Measurements from ENCODE around the gene ZNF84. TPM values are rescaled to one million over a fixed set of nuclear protein-coding genes. Genes with fewer than 3 reads are reported as not detected.

ZNF84 gene
- total RNA-seq, 1 experiment from 2014 or later: 28.3 TPM

DNA sequence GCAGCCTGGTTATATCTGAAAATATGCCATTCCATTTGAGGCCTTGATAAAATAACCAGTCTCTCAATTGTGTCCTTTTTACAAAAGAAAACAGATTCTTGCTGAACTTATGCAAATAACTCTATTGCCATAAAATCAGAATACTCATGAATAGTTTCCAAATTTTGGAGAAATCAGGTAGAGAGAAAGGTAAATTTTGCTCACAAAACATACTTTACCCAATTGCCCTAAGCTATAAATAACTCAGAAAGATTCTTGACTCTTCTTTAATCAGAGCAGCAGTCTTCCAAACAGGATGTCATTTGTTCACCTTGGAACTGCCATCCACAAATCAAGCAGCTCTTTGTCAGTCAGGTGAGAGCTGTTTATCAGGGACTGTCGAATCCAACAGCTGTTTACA is 38.6 kb upstream of the ZNF84 start (continued):
- TF ChIP-seq, protein P1, sequence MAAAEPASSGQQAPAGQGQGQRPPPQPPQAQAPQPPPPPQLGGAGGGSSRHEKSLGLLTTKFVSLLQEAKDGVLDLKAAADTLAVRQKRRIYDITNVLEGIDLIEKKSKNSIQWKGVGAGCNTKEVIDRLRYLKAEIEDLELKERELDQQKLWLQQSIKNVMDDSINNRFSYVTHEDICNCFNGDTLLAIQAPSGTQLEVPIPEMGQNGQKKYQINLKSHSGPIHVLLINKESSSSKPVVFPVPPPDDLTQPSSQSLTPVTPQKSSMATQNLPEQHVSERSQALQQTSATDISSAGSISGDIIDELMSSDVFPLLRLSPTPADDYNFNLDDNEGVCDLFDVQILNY (CRISPR knock-in tag; IDR thresholded peaks at IDR 0.05): no peak
- TF ChIP-seq SOX15 (CRISPR knock-in tag; IDR thresholded peaks at IDR 0.05): no peak
- no peak for TF ChIP-seq FOXJ3 (CRISPR knock-in tag; IDR thresholded peaks at IDR 0.05; ENCODE audit: borderline replicate concordance)
- TF ChIP-seq ATF1 (CRISPR knock-in tag; IDR thresholded peaks at IDR 0.05): no peak
- TF ChIP-seq CREB1 (CRISPR knock-in tag; IDR thresholded peaks at IDR 0.05): no peak
- TF ChIP-seq, protein P2, sequence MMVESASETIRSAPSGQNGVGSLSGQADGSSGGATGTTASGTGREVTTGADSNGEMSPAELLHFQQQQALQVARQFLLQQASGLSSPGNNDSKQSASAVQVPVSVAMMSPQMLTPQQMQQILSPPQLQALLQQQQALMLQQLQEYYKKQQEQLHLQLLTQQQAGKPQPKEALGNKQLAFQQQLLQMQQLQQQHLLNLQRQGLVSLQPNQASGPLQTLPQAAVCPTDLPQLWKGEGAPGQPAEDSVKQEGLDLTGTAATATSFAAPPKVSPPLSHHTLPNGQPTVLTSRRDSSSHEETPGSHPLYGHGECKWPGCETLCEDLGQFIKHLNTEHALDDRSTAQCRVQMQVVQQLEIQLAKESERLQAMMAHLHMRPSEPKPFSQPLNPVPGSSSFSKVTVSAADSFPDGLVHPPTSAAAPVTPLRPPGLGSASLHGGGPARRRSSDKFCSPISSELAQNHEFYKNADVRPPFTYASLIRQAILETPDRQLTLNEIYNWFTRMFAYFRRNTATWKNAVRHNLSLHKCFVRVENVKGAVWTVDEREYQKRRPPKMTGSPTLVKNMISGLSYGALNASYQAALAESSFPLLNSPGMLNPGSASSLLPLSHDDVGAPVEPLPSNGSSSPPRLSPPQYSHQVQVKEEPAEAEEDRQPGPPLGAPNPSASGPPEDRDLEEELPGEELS (CRISPR knock-in tag; IDR thresholded peaks at IDR 0.05): no peak
- TF ChIP-seq NR2C2 (CRISPR knock-in tag; IDR thresholded peaks at IDR 0.05): no peak

DNA sequence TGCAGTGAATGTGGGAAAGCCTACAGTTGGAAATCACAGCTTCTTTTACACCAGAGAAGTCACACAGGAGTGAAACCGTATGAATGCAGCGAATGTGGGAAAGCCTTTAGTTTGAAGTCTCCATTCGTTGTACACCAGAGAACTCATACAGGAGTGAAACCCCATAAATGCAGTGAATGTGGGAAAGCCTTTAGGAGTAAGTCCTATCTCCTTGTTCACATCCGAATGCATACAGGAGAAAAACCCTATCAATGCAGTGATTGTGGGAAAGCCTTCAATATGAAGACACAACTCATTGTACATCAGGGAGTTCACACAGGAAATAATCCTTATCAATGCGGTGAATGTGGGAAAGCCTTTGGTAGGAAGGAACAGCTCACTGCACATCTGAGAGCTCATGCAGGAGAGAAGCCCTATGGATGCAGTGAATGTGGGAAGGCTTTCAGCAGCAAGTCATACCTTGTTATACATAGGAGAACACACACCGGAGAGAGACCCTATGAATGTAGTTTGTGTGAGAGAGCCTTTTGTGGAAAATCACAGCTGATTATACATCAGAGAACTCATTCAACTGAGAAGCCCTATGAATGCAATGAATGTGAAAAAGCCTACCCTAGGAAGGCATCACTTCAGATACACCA is 26.5 kb upstream of the ZNF84 start:
- Mint-ChIP-seq H3K27ac (no peak overlapping the region), H3K27me3 (ENCODE audit: low read depth) (no peaks in the 10 kb centered on the region), H3K4me1 (no peaks in the 10 kb centered on the region), H3K9me3 (peaks cover 62% of the 10 kb centered on the region), H3K4me3 (no peak overlapping the region), H3K36me3 (peaks cover 88% of the 10 kb centered on the region)
- POLR2A ChIA-PET: no interaction called here
- DNase-seq (ENCODE audit: low spot score) (no peak), ATAC-seq (no peak)
- CTCF ChIA-PET: no interaction called here
- TF ChIP-seq FOXJ3 (CRISPR knock-in tag; IDR thresholded peaks at IDR 0.05; ENCODE audit: borderline replicate concordance) (no peak), ZNF423 (CRISPR knock-in tag; IDR thresholded peaks at IDR 0.05) (no peak), NFE2L1 (CRISPR knock-in tag; IDR thresholded peaks at IDR 0.05) (no peak), FOXP1 (CRISPR knock-in tag; IDR thresholded peaks at IDR 0.05; ENCODE audit: borderline replicate concordance) (no peak), EMX1 (CRISPR knock-in tag; IDR thresholded peaks at IDR 0.05) (no peak), CBFB (CRISPR knock-in tag; IDR thresholded peaks at IDR 0.05; ENCODE audit: low read depth) (no peak)
- TF ChIP-seq, protein P3, sequence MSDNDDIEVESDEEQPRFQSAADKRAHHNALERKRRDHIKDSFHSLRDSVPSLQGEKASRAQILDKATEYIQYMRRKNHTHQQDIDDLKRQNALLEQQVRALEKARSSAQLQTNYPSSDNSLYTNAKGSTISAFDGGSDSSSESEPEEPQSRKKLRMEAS (CRISPR knock-in tag; IDR thresholded peaks at IDR 0.05): no peak
- TF ChIP-seq, protein P4, sequence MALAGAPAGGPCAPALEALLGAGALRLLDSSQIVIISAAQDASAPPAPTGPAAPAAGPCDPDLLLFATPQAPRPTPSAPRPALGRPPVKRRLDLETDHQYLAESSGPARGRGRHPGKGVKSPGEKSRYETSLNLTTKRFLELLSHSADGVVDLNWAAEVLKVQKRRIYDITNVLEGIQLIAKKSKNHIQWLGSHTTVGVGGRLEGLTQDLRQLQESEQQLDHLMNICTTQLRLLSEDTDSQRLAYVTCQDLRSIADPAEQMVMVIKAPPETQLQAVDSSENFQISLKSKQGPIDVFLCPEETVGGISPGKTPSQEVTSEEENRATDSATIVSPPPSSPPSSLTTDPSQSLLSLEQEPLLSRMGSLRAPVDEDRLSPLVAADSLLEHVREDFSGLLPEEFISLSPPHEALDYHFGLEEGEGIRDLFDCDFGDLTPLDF (CRISPR knock-in tag; IDR thresholded peaks at IDR 0.05): no peak
- TF ChIP-seq, protein P5, sequence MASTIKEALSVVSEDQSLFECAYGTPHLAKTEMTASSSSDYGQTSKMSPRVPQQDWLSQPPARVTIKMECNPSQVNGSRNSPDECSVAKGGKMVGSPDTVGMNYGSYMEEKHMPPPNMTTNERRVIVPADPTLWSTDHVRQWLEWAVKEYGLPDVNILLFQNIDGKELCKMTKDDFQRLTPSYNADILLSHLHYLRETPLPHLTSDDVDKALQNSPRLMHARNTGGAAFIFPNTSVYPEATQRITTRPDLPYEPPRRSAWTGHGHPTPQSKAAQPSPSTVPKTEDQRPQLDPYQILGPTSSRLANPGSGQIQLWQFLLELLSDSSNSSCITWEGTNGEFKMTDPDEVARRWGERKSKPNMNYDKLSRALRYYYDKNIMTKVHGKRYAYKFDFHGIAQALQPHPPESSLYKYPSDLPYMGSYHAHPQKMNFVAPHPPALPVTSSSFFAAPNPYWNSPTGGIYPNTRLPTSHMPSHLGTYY (CRISPR knock-in tag; IDR thresholded peaks at IDR 0.05): no peak
- TF ChIP-seq, protein P6, sequence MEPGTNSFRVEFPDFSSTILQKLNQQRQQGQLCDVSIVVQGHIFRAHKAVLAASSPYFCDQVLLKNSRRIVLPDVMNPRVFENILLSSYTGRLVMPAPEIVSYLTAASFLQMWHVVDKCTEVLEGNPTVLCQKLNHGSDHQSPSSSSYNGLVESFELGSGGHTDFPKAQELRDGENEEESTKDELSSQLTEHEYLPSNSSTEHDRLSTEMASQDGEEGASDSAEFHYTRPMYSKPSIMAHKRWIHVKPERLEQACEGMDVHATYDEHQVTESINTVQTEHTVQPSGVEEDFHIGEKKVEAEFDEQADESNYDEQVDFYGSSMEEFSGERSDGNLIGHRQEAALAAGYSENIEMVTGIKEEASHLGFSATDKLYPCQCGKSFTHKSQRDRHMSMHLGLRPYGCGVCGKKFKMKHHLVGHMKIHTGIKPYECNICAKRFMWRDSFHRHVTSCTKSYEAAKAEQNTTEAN (CRISPR knock-in tag; IDR thresholded peaks at IDR 0.05): no peak

DNA sequence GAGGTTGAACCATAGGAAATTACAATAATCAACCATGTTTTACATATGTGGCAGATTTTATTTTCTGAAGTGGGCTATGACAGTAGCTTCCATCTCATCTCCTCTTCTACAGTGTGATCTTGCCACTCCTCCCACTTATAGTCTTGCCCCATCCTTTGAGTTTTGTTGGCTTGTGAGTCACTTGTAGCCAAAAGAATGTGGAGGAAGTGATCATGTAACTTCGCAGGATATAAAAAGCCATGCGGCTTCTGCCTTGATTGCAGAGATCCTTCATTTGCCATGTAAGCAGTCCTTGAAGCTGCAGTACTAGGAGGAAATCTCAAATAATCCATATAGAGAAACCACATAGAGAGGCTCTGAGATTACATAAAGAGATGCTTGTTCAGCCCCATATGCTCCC is 13.7 kb upstream of the ZNF84 start:
- no peak for ATAC-seq
- DNase-seq (ENCODE audit: low spot score): no peak
- Mint-ChIP-seq H3K4me1 (no peaks in the 10 kb centered on the region), H3K9me3 (peaks cover 69% of the 10 kb centered on the region), H3K4me3 (no peak overlapping the region), H3K27me3 (ENCODE audit: low read depth) (peaks cover 5% of the 10 kb centered on the region; the same call in 1 of the 2 replicates), H3K27ac (no peak overlapping the region), H3K36me3 (peaks cover 15% of the 10 kb centered on the region)
- POLR2A ChIA-PET: no interaction called here
- CTCF ChIA-PET: no interaction called here
- TF ChIP-seq ZNF317 (CRISPR knock-in tag; IDR thresholded peaks at IDR 0.05; ENCODE audit: borderline replicate concordance, low read depth) (no peak), CBFB (CRISPR knock-in tag; IDR thresholded peaks at IDR 0.05; ENCODE audit: low read depth) (no peak), NFE2L1 (CRISPR knock-in tag; IDR thresholded peaks at IDR 0.05) (no peak), MYBL2 (CRISPR knock-in tag; IDR thresholded peaks at IDR 0.05) (no peak), SOX15 (CRISPR knock-in tag; IDR thresholded peaks at IDR 0.05) (no peak), JAZF1 (CRISPR knock-in tag; IDR thresholded peaks at IDR 0.05) (no peak), FOXK1 (CRISPR knock-in tag; IDR thresholded peaks at IDR 0.05) (no peak)
- TF ChIP-seq, protein P7, sequence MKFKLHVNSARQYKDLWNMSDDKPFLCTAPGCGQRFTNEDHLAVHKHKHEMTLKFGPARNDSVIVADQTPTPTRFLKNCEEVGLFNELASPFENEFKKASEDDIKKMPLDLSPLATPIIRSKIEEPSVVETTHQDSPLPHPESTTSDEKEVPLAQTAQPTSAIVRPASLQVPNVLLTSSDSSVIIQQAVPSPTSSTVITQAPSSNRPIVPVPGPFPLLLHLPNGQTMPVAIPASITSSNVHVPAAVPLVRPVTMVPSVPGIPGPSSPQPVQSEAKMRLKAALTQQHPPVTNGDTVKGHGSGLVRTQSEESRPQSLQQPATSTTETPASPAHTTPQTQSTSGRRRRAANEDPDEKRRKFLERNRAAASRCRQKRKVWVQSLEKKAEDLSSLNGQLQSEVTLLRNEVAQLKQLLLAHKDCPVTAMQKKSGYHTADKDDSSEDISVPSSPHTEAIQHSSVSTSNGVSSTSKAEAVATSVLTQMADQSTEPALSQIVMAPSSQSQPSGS (CRISPR knock-in tag; IDR thresholded peaks at IDR 0.05; ENCODE audit: borderline replicate concordance, low read depth): no peak
- TF ChIP-seq, protein P3 (CRISPR knock-in tag; IDR thresholded peaks at IDR 0.05): no peak
- TF ChIP-seq, protein P6 (CRISPR knock-in tag; IDR thresholded peaks at IDR 0.05): no peak
- TF ChIP-seq, protein P8, sequence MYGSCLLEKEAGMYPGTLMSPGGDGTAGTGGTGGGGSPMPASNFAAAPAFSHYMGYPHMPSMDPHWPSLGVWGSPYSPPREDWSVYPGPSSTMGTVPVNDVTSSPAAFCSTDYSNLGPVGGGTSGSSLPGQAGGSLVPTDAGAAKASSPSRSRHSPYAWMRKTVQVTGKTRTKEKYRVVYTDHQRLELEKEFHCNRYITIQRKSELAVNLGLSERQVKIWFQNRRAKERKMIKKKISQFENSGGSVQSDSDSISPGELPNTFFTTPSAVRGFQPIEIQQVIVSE (CRISPR knock-in tag; IDR thresholded peaks at IDR 0.05; ENCODE audit: borderline replicate concordance): no peak

Data from WTC11 (cell line).